ENCODE data around the gene DPYSL4.

The DPYSL4 gene

DNA sequence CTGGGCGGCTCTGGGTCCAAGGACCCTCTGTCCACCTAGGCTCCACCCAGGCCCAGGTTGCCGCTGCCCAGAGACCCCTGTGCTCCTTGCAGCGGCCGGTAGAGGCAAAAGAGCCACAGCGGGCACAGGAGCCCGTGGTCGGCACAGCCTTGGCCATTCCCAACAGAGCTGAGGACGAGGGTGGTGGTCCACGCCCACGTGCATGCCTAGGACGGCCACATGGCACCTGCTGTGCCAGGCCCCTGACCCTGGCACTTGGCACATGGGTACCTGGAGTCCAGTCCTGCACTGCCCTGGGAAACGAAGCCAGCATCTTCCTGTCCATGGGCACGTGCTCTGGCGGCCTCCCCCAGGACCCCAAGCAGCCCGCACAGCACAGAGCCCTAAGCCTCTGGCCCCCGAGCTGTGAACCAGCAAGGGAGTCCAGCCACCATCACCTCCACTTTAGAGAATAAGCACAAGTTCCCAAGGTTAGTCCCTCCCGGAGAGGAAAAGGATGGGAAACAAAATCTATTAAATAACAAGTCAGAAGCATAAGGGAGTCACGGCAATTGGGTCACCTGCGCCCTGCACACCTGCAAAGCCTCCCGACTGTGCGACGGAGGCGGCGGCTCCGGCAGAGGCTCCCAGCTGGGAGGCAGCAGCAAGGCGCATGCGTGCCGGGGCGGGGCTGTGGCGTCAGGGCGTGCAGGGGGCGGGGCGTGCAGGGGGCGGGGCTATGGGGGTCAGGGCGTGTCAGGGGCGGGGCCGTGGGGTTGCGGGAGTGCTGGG is 61.9 kb downstream of the DPYSL4 start:
- Histone ChIP-seq H3K4me3 (ENCODE audit: low read depth in 1 of 2, low read length in 2 of 2) (no peak overlapping the region), H3K36me3 (ENCODE audit: insufficient read depth, low read length) (no peaks in the 10 kb centered on the region), H3K9me3 (ENCODE audit: low read length) (no peaks in the 10 kb centered on the region), H3K27ac (ENCODE audit: low read depth, low read length) (no peak overlapping the region), H3K27me3 (ENCODE audit: control insufficient read depth in 1 of 2, insufficient read depth in 2 of 2, low read length in 2 of 2) (no peaks in the 10 kb centered on the region), H3K4me1 (ENCODE audit: insufficient read depth, low read length) (no peaks in the 10 kb centered on the region), H3K9ac (ENCODE audit: low read length) (no peak overlapping the region)

DNA sequence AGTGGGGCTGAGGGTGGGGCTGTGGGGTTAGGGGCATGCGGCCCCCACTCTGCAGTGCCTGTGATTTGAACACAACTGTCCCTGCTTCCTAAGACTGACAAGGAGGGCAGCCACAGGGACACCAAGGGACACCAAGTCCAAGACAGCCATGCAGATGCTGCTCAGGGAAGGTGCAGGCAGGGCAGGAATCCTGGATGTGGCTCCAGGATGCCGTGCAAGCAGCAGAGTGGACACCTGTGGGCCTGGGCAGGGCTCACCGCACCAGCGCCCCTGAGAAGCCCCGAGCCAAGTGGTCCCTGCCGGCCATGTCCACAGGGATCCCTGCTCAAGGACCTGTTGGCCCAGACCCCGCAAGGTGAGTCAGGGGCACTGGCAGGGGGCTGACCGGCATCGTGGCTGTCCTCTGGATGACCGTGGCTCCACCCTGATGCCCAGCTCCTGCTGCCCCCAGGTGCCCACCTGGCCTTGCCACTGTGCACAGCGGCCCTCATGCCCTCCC is 62.5 kb downstream of the DPYSL4 start:
- no peaks in the 10 kb centered on the region for H3K36me3 ChIP-seq (ENCODE audit: insufficient read depth, low read length)
- no peaks in the 10 kb centered on the region for H3K9me3 ChIP-seq (ENCODE audit: low read length)
- no peak overlapping the region for H3K27ac ChIP-seq (ENCODE audit: low read depth, low read length)
- no peak overlapping the region for H3K4me3 ChIP-seq (ENCODE audit: low read depth in 1 of 2, low read length in 2 of 2)
- no peak overlapping the region for H3K9ac ChIP-seq (ENCODE audit: low read length)
- no peaks in the 10 kb centered on the region for H3K27me3 ChIP-seq (ENCODE audit: control insufficient read depth in 1 of 2, insufficient read depth in 2 of 2, low read length in 2 of 2)
- H3K4me1 ChIP-seq (ENCODE audit: insufficient read depth, low read length): no peaks in the 10 kb centered on the region

DNA sequence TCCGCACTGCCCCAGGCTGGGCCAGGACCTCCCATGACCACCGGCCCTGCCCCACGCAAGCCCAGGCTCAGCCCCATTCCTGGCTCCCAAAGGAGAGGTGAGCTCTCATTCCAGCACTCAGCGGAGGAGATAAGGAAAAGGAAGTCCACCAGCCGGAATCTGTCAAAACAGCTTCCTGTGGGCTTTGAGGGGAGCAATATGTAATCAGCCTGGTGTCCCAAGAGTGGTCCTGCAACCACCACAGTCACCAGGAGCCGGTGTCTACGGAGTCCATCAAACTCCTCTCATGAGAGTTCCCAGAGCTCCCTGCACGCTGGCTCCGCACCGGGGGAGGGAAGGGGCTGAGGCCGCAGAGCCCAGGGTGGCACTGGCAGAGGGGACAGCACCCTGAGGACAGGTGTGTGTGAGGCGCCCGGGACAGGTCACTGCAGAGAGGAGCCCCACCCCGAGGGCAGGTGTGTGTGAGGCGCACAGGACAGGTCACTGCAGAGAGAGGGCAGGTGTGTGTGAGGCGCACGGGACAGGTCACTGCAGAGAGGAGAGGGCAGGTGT is 63.2 kb downstream of the DPYSL4 start:
- Histone ChIP-seq H3K4me3 (ENCODE audit: low read depth in 1 of 2, low read length in 2 of 2) (no peak overlapping the region), H3K9ac (ENCODE audit: low read length) (no peak overlapping the region), H3K36me3 (ENCODE audit: insufficient read depth, low read length) (no peaks in the 10 kb centered on the region), H3K4me1 (ENCODE audit: insufficient read depth, low read length) (no peaks in the 10 kb centered on the region), H3K27ac (ENCODE audit: low read depth, low read length) (no peak overlapping the region), H3K27me3 (ENCODE audit: control insufficient read depth in 1 of 2, insufficient read depth in 2 of 2, low read length in 2 of 2) (no peaks in the 10 kb centered on the region), H3K9me3 (ENCODE audit: low read length) (no peaks in the 10 kb centered on the region)

DNA sequence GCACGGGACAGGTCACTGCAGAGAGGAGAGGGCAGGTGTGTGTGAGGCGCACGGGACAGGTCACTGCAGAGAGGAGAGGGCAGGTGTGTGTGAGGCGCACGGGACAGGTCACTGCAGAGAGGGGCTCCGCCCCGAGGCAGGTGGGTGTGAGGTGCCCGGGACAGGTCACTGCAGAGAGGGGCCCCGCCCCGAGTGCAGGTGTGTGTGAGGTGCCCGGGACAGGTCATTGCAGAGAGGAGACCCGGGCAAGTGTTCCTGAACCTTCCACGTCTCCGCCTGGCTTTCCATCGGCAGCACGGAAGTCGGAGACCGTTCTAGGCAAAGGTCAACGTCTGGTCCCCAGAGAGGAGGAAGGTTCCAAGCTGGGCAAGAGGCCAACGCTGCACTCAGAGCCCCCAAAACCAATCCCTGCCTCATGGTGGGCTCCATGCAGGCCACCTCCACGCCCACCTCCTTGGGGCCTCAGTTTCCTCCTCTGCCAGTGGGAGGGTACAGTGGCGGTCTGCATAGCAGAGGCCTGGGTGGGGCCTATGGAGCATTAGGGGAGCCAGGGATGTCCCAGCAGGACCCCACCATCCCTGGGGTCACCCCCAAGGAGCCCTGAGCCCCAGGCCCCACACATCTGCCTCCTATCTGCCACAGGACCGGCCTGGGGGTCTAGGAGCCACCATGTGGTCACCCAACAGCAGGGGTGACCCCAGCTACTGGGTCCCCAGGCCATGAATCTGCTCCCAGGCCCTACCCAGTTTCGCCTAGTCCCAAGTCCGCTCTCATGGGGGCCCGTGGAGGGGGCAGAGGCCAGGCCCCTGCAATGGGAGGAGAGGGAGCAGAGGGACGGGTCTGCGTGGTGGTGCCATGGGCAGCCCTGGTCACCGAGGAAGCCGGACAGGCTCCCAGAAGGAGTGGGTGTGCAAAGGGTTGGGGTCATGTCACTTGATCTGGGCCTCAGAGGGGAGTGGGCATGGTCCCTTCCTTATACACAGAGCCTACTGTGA is 64.0 kb downstream of the DPYSL4 start:
- H3K9me3 ChIP-seq (ENCODE audit: low read length): no peaks in the 10 kb centered on the region
- H3K9ac ChIP-seq (ENCODE audit: low read length): no peak overlapping the region
- H3K4me1 ChIP-seq (ENCODE audit: insufficient read depth, low read length): no peaks in the 10 kb centered on the region
- no peak overlapping the region for H3K27ac ChIP-seq (ENCODE audit: low read depth, low read length)
- no peak overlapping the region for H3K4me3 ChIP-seq (ENCODE audit: low read depth in 1 of 2, low read length in 2 of 2)
- no peaks in the 10 kb centered on the region for H3K36me3 ChIP-seq (ENCODE audit: insufficient read depth, low read length)
- no peaks in the 10 kb centered on the region for H3K27me3 ChIP-seq (ENCODE audit: control insufficient read depth in 1 of 2, insufficient read depth in 2 of 2, low read length in 2 of 2)

DNA sequence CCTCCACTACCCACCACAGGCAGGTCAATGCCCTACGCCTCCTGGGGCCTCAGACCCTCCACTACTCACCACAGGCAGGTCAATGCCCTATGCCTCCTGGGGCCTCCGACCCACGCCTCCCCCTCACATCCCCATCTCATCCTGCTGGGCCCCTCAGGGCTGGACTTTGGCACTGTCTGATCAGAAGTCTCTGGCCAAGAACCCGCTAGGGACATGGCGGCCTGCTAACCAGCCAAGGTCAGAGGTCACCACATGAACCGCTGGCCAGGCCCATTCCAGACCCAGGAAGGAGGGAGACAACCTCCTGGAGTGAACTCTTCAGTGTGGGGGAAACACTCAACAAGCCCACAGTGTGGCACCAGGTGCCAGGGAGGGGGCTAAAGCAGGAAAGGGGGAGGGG is 65.2 kb downstream of the DPYSL4 start:
- H3K36me3 ChIP-seq (ENCODE audit: insufficient read depth, low read length): no peaks in the 10 kb centered on the region
- H3K9ac ChIP-seq (ENCODE audit: low read length): no peak overlapping the region
- no peaks in the 10 kb centered on the region for H3K27me3 ChIP-seq (ENCODE audit: control insufficient read depth in 1 of 2, insufficient read depth in 2 of 2, low read length in 2 of 2)
- no peak overlapping the region for H3K4me3 ChIP-seq (ENCODE audit: low read depth in 1 of 2, low read length in 2 of 2)
- no peak overlapping the region for H3K27ac ChIP-seq (ENCODE audit: low read depth, low read length)
- no peaks in the 10 kb centered on the region for H3K9me3 ChIP-seq (ENCODE audit: low read length)
- no peaks in the 10 kb centered on the region for H3K4me1 ChIP-seq (ENCODE audit: insufficient read depth, low read length)

DNA sequence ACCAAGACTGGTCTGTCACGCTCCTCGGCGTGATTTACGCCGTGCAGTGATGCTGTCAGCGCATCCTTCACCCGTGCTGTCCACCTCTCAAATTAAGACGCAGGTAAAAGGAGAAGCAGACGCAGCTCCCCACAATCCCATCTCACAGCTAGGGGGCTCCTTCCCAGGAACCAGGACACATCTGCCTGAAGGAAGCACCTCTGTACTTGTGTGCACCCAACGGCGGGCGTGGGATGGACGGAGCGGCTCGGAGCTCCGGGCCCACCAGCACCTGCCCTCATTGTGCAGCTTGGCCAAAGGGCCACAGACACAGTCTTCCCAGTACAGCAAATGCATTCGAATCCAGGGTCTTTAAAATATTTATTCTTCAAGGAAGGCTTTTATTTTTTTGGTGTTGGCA is 65.7 kb downstream of the DPYSL4 start:
- no peaks in the 10 kb centered on the region for H3K9me3 ChIP-seq (ENCODE audit: low read length)
- no peak overlapping the region for H3K27ac ChIP-seq (ENCODE audit: low read depth, low read length)
- no peaks in the 10 kb centered on the region for H3K36me3 ChIP-seq (ENCODE audit: insufficient read depth, low read length)
- no peak overlapping the region for H3K9ac ChIP-seq (ENCODE audit: low read length)
- no peak overlapping the region for H3K4me3 ChIP-seq (ENCODE audit: low read depth in 1 of 2, low read length in 2 of 2)
- H3K4me1 ChIP-seq (ENCODE audit: insufficient read depth, low read length): no peaks in the 10 kb centered on the region
- no peaks in the 10 kb centered on the region for H3K27me3 ChIP-seq (ENCODE audit: control insufficient read depth in 1 of 2, insufficient read depth in 2 of 2, low read length in 2 of 2)

DNA sequence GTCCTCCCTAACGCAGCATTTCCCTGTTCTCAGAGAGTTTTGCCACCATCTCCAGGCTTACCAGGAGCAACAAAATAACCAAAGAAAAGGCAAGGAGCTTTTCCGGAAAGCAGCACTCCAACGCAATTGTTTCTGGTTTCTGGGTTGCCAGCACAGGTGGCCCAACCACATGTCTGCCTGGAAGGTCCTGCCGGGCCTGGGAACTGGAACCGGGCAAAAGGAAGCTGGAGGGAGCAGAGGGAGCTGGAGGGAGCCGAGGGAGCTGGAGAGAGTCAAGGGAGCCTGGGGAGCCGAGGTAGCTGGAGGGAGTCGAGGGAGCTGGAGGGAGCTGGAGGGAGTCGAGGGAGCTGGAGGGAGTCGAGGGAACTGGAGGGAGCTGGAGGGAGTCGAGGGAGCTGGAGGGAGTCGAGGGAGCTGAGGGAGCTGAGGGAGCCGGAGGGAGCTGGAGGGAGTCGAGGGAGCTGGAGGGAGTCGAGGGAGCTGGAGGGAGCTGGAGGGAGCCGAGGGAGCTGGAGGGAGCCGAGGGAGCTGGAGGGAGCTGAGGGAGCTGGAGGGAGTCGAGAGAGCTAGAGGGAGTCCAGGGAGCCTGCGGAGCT is 66.4 kb downstream of the DPYSL4 start:
- no peaks in the 10 kb centered on the region for H3K27me3 ChIP-seq (ENCODE audit: control insufficient read depth in 1 of 2, insufficient read depth in 2 of 2, low read length in 2 of 2)
- H3K36me3 ChIP-seq (ENCODE audit: insufficient read depth, low read length): no peaks in the 10 kb centered on the region
- no peak overlapping the region for H3K9ac ChIP-seq (ENCODE audit: low read length)
- H3K27ac ChIP-seq (ENCODE audit: low read depth, low read length): no peak overlapping the region
- H3K4me1 ChIP-seq (ENCODE audit: insufficient read depth, low read length): no peaks in the 10 kb centered on the region
- H3K9me3 ChIP-seq (ENCODE audit: low read length): no peaks in the 10 kb centered on the region
- no peak overlapping the region for H3K4me3 ChIP-seq (ENCODE audit: low read depth in 1 of 2, low read length in 2 of 2)

DNA sequence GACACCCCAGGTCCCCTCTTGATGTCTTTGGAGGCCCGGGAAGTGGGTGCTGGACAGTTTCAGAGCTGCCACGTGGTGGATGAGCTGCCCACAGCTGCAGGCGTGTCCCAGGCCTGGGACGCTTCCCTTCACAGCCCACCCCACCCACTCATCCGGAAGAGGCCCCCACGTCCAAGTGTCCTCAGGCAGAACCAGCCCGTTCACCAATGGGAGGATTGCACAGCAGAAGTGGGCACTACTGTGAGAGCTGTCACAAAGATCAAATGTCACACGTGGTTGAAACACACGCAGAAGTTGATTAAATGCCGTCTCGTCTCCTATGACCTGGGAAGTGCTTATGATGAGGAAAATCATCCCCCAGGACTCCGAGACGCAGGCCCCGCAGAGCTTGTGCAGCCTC is 68.1 kb downstream of the DPYSL4 start:
- no peaks in the 10 kb centered on the region for H3K4me1 ChIP-seq (ENCODE audit: insufficient read depth, low read length)

More for the DNA sequence above, 68.1 kb downstream of the DPYSL4 start:
- Histone ChIP-seq H3K9ac (ENCODE audit: low read length) (no peak overlapping the region), H3K9me3 (ENCODE audit: low read length) (no peaks in the 10 kb centered on the region), H3K4me3 (ENCODE audit: low read depth in 1 of 2, low read length in 2 of 2) (no peak overlapping the region), H3K27ac (ENCODE audit: low read depth, low read length) (no peak overlapping the region), H3K27me3 (ENCODE audit: control insufficient read depth in 1 of 2, insufficient read depth in 2 of 2, low read length in 2 of 2) (no peaks in the 10 kb centered on the region), H3K36me3 (ENCODE audit: insufficient read depth, low read length) (no peaks in the 10 kb centered on the region)

Data from muscle layer of colon (tissue), 2 donors.